ENCODE measurements around the gene RUNX2. TPM values are rescaled to one million over a fixed set of nuclear protein-coding genes. Genes with fewer than 3 reads are reported as not detected.
A peak's percentile ranks its signal among the peaks of the same experiment; 100 is the strongest.

The RUNX2 gene
- total and polyA plus RNA-seq, 9 of the 15 experiments (the other 6 are each of a cell fraction or from before 2014, with no cell fraction given) = 0.29 to 1.00 (median 0.43) TPM

DNA sequence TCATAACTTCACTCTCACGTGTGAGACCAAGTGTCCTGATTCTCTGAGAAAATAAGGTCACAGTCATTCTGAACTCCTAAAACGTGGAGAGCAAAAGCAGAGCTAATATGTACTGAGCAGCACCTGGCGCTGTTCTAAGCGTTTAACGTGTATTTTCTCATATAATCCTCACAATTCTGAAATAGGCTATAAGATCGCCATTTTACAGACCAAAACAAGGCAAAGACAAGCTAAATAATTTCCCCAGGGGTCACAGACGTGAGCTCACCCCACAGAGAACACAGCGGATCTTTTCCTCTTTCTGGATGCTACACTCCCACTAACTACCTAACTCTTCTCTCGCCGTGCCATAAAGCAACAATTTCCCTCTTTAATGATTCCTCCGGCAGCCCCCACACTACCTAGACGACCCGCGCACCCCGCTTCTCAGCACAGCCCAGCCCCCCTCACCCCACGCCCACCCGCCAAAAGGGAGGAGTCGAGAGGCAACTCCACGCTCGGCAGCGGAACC, 49.0 kb downstream of the RUNX2 start (continued):
- TF ChIP-seq, protein P1, sequence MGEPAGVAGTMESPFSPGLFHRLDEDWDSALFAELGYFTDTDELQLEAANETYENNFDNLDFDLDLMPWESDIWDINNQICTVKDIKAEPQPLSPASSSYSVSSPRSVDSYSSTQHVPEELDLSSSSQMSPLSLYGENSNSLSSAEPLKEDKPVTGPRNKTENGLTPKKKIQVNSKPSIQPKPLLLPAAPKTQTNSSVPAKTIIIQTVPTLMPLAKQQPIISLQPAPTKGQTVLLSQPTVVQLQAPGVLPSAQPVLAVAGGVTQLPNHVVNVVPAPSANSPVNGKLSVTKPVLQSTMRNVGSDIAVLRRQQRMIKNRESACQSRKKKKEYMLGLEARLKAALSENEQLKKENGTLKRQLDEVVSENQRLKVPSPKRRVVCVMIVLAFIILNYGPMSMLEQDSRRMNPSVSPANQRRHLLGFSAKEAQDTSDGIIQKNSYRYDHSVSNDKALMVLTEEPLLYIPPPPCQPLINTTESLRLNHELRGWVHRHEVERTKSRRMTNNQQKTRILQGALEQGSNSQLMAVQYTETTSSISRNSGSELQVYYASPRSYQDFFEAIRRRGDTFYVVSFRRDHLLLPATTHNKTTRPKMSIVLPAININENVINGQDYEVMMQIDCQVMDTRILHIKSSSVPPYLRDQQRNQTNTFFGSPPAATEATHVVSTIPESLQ (CRISPR knock-in tag; IDR thresholded peaks at IDR 0.05) = no peak
- TF ChIP-seq RAD51 (IDR thresholded peaks at IDR 0.05; ENCODE audit: borderline replicate concordance, low read depth) = no peak
- TF ChIP-seq, protein P2, sequence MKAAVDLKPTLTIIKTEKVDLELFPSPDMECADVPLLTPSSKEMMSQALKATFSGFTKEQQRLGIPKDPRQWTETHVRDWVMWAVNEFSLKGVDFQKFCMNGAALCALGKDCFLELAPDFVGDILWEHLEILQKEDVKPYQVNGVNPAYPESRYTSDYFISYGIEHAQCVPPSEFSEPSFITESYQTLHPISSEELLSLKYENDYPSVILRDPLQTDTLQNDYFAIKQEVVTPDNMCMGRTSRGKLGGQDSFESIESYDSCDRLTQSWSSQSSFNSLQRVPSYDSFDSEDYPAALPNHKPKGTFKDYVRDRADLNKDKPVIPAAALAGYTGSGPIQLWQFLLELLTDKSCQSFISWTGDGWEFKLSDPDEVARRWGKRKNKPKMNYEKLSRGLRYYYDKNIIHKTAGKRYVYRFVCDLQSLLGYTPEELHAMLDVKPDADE (conservative IDR thresholded peaks at IDR 0.05; ENCODE audit: control insufficient read depth, low read depth, low read length) = no peak
- no peak for TF ChIP-seq MED1 (CRISPR knock-in tag; IDR thresholded peaks at IDR 0.05; ENCODE audit: borderline replicate concordance)
- TF ChIP-seq, protein P3, sequence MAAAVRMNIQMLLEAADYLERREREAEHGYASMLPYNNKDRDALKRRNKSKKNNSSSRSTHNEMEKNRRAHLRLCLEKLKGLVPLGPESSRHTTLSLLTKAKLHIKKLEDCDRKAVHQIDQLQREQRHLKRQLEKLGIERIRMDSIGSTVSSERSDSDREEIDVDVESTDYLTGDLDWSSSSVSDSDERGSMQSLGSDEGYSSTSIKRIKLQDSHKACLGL (CRISPR knock-in tag; IDR thresholded peaks at IDR 0.05; ENCODE audit: borderline replicate concordance, poor library complexity, severe bottlenecking) = no peak
- TF ChIP-seq ZNF668 (CRISPR knock-in tag; IDR thresholded peaks at IDR 0.05) = no peak
- TF ChIP-seq GATAD2B (IDR thresholded peaks at IDR 0.05; ENCODE audit: borderline replicate concordance) = 0 out of 2 replicates have a peak, but pooled peaks have one; percentile 58
- peak; percentile 64; the same call in 1 of the 2 replicates for TF ChIP-seq ELF4 (CRISPR knock-in tag; IDR thresholded peaks at IDR 0.05)
- no peak for TF ChIP-seq NFATC3 (IDR thresholded peaks at IDR 0.05)
- TF ChIP-seq SMAD2 (IDR thresholded peaks at IDR 0.05; ENCODE audit: low read depth, low read length) = no peak
- TF ChIP-seq TBP (optimal IDR thresholded peaks at IDR 0.05; ENCODE audit: low read depth, low read length) = no peak
- TF ChIP-seq, protein P4, sequence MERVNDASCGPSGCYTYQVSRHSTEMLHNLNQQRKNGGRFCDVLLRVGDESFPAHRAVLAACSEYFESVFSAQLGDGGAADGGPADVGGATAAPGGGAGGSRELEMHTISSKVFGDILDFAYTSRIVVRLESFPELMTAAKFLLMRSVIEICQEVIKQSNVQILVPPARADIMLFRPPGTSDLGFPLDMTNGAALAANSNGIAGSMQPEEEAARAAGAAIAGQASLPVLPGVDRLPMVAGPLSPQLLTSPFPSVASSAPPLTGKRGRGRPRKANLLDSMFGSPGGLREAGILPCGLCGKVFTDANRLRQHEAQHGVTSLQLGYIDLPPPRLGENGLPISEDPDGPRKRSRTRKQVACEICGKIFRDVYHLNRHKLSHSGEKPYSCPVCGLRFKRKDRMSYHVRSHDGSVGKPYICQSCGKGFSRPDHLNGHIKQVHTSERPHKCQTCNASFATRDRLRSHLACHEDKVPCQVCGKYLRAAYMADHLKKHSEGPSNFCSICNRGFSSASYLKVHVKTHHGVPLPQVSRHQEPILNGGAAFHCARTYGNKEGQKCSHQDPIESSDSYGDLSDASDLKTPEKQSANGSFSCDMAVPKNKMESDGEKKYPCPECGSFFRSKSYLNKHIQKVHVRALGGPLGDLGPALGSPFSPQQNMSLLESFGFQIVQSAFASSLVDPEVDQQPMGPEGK (CRISPR knock-in tag; IDR thresholded peaks at IDR 0.05; ENCODE audit: borderline replicate concordance) = no peak
- no peak for TF ChIP-seq HDAC3 (IDR thresholded peaks at IDR 0.05; ENCODE audit: borderline replicate concordance, partially characterized antibody)
- no peak for TF ChIP-seq ZNF764 (CRISPR knock-in tag; IDR thresholded peaks at IDR 0.05; ENCODE audit: low read depth)
- TF ChIP-seq ZNF12 (CRISPR knock-in tag; IDR thresholded peaks at IDR 0.05) = peak; percentile 26; the same call in 1 of the 2 replicates
- TF ChIP-seq, protein P5, sequence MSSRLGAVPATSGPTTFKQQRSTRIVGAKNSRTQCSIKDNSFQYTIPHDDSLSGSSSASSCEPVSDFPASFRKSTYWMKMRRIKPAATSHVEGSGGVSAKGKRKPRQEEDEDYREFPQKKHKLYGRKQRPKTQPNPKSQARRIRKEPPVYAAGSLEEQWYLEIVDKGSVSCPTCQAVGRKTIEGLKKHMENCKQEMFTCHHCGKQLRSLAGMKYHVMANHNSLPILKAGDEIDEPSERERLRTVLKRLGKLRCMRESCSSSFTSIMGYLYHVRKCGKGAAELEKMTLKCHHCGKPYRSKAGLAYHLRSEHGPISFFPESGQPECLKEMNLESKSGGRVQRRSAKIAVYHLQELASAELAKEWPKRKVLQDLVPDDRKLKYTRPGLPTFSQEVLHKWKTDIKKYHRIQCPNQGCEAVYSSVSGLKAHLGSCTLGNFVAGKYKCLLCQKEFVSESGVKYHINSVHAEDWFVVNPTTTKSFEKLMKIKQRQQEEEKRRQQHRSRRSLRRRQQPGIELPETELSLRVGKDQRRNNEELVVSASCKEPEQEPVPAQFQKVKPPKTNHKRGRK (tag; IDR thresholded peaks at IDR 0.05) = no peak
- no peak for TF ChIP-seq ZFX (CRISPR knock-in tag; IDR thresholded peaks at IDR 0.05)
- peak; percentile 47 for TF ChIP-seq TAF9B (IDR thresholded peaks at IDR 0.05; ENCODE audit: partially characterized antibody)
- TF ChIP-seq TCF7L2 (IDR thresholded peaks at IDR 0.05; ENCODE audit: low read depth, low read length) = no peak
- TF ChIP-seq ARID2 (IDR thresholded peaks at IDR 0.05) = no peak
- no peak for TF ChIP-seq ZNF717 (CRISPR knock-in tag; IDR thresholded peaks at IDR 0.05)
- TF ChIP-seq CBX1 (IDR thresholded peaks at IDR 0.05; ENCODE audit: low read depth) = no peak

All from K562 (cell line).